ENCODE measurements around the gene CHGA. TPM values are rescaled to one million over a fixed set of nuclear protein-coding genes. Genes with fewer than 3 reads are reported as not detected.
A peak's percentile ranks its signal among the peaks of the same experiment; 100 is the strongest.

CHGA gene
- total and polyA plus RNA-seq, 2 of the 13 experiments (the other 11 are each of a cell fraction or from before 2014, with no cell fraction given): not detected

DNA sequence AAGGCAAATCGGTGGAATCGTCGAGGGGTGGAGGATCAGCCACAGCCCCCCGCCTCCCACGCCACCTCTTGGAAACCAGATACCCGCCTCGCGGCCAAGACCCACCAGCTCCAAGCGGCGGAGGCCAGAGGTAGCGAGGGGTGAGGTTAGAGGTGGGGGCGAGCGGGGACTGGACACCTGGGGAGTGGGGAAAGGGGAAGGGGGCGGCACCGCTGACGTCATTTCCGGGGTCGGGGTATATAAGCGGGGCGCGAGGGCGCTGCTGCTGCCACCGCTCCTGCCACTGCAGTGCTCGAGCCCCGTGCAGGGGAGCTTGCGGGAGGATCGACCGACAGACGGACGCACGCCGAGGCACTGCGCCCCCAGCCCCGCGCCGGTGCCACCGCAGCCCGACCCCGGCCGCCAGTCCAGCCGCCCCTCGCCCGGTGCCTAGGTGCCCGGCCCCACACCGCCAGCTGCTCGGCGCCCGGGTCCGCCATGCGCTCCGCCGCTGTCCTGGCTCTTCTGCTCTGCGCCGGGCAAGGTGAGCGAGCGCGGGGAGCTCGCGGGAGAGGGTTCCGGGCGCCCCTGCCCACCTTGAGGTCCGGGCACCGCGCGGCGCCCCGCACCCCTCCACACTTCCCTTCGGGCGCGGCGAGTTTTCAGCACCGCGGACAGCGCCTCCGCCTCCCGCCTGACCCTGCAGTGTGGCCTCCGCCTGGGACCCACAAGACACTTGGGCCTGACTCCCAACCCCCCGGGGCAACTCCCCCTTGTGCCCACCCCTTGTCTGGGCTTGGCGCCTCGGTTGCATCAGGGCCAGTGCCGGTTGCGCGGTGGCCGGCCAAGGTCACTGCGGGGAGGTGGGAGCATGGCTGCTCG lies at the start of gene CHGA (continued):
- TF ChIP-seq ZFP91 (CRISPR knock-in tag; IDR thresholded peaks at IDR 0.05; ENCODE audit: borderline replicate concordance) (peak; percentile 42; the same call in 1 of the 2 replicates), EED (CRISPR knock-in tag; IDR thresholded peaks at IDR 0.05) (peak; percentile 70; the same call in 1 of the 2 replicates), PREB (CRISPR knock-in tag; IDR thresholded peaks at IDR 0.05) (0 out of 2 replicates have a peak, but pooled peaks have one; percentile 85), IRX3 (CRISPR knock-in tag; IDR thresholded peaks at IDR 0.05; ENCODE audit: borderline replicate concordance, low read depth) (peak; percentile 85; the same call in 1 of the 2 replicates), CHCHD3 (CRISPR knock-in tag; IDR thresholded peaks at IDR 0.05) (peak; percentile 85; the same call in 1 of the 2 replicates), ZNF792 (CRISPR knock-in tag; IDR thresholded peaks at IDR 0.05) (peak; percentile 93), NR2C2 (CRISPR knock-in tag; IDR thresholded peaks at IDR 0.05; ENCODE audit: borderline replicate concordance) (no peak), EZH2 (conservative IDR thresholded peaks at IDR 0.05; ENCODE audit: low read depth, low read length) (no peak), ZBTB8A (CRISPR knock-in tag; IDR thresholded peaks at IDR 0.05; ENCODE audit: borderline replicate concordance, low read depth) (no peak), ZNF816 (CRISPR knock-in tag; IDR thresholded peaks at IDR 0.05; ENCODE audit: borderline replicate concordance) (no peak), ZNF674 (CRISPR knock-in tag; IDR thresholded peaks at IDR 0.05; ENCODE audit: low read depth) (no peak; the same call in 1 of the 2 replicates), DPF2 (CRISPR knock-in tag; IDR thresholded peaks at IDR 0.05; ENCODE audit: borderline replicate concordance, low read depth) (no peak), ZNF550 (CRISPR knock-in tag; IDR thresholded peaks at IDR 0.05; ENCODE audit: borderline replicate concordance) (no peak), XRCC5 (optimal IDR thresholded peaks at IDR 0.05; ENCODE audit: low read length) (peak; percentile 60)
- TF ChIP-seq, protein P1, sequence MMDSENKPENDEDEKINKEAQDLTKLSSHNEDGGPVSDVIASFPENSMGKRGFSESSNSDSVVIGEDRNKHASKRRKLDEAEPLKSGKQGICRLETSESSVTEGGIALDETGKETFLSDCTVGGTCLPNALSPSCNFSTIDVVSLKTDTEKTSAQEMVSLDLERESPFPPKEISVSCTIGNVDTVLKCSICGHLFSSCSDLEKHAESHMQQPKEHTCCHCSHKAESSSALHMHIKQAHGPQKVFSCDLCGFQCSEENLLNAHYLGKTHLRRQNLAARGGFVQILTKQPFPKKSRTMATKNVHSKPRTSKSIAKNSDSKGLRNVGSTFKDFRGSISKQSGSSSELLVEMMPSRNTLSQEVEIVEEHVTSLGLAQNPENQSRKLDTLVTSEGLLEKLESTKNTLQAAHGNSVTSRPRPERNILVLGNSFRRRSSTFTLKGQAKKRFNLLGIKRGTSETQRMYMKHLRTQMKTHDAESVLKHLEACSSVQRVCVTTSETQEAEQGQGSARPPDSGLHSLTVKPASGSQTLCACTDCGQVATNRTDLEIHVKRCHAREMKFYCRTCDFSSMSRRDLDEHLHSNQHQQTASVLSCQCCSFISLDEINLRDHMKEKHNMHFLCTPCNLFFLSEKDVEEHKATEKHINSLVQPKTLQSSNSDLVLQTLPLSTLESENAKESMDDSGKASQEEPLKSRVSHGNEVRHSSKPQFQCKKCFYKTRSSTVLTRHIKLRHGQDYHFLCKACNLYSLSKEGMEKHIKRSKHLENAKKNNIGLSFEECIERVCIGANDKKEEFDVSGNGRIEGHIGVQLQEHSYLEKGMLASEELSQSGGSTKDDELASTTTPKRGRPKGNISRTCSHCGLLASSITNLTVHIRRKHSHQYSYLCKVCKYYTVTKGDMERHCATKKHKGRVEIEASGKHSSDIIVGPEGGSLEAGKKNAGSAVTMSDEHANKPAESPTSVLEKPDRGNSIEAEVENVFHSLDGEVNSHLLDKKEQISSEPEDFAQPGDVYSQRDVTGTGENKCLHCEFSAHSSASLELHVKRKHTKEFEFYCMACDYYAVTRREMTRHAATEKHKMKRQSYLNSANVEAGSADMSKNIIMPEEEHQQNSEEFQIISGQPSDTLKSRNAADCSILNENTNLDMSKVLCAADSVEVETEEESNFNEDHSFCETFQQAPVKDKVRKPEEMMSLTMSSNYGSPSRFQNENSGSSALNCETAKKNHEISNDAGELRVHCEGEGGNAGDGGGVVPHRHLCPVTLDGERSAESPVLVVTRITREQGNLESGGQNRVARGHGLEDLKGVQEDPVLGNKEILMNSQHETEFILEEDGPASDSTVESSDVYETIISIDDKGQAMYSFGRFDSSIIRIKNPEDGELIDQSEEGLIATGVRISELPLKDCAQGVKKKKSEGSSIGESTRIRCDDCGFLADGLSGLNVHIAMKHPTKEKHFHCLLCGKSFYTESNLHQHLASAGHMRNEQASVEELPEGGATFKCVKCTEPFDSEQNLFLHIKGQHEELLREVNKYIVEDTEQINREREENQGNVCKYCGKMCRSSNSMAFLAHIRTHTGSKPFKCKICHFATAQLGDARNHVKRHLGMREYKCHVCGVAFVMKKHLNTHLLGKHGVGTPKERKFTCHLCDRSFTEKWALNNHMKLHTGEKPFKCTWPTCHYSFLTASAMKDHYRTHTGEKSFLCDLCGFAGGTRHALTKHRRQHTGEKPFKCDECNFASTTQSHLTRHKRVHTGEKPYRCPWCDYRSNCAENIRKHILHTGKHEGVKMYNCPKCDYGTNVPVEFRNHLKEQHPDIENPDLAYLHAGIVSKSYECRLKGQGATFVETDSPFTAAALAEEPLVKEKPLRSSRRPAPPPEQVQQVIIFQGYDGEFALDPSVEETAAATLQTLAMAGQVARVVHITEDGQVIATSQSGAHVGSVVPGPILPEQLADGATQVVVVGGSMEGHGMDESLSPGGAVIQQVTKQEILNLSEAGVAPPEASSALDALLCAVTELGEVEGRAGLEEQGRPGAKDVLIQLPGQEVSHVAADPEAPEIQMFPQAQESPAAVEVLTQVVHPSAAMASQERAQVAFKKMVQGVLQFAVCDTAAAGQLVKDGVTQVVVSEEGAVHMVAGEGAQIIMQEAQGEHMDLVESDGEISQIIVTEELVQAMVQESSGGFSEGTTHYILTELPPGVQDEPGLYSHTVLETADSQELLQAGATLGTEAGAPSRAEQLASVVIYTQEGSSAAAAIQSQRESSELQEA (CRISPR knock-in tag; IDR thresholded peaks at IDR 0.05; ENCODE audit: not compliant biosample characterization): peak; percentile 38
